Measurements from ENCODE around the gene TMEM154. TPM values are rescaled to one million over a fixed set of nuclear protein-coding genes. Genes with fewer than 3 reads are reported as not detected.
A peak's percentile ranks its signal among the peaks of the same experiment; 100 is the strongest.

Gene TMEM154
- total RNA-seq, 1 experiment from 2014 or later = 2.6 TPM

DNA sequence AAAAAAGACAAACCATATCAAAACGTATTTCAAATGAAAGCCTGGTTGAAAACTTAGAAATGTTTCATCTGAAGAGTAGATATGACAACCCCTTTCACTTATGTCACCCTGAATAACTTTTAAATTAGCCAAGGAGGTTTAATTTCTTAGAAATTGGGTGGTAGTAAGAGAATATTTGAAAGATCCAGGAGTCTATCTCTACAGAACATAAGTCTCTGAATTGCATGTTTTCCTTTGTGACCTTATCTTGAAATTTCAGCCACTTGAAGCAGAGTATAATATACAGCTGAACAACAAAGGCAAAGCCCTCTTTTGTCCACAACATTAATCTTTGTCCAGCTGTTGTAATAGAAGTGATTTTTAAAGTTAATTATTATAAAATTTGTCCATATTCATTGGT lies 49.5 kb downstream of the TMEM154 start:
- intact Hi-C loops (cut with micrococcal nuclease; ENCODE audit: unreplicated experiment) = no loop called here
- no peak for DNase-seq (ENCODE audit: low spot score)
- no peak overlapping the region for H3K4me3 ChIP-seq (ENCODE audit: low read depth, low read length, poor library complexity, severe bottlenecking)
- no peaks in the 10 kb centered on the region for H3K27me3 ChIP-seq (replicated peaks; ENCODE audit: insufficient read depth, low read depth, low read length, poor library complexity)
- ChIA-PET CTCF (no interaction called here), POLR2A (ENCODE audit: low non-redundant PET) (interaction anchor here (0.6 kb wide), 1 partner anchor 19 kb away, joined by 4 read pairs; no protein-coding TSS in a partner anchor)
- no peak for TF ChIP-seq CTCF (conservative IDR thresholded peaks at IDR 0.05; ENCODE audit: low read depth, low read length)
- no peak for TF ChIP-seq EZH2 (IDR thresholded peaks at IDR 0.05; ENCODE audit: borderline replicate concordance, low read depth, low read length, poor library complexity, severe bottlenecking)
- no peak overlapping the region for H3K27ac ChIP-seq (ENCODE audit: low read depth, low read length, poor library complexity, severe bottlenecking)
- H3K4me1 ChIP-seq (ENCODE audit: insufficient read depth, low read length, poor library complexity, severe bottlenecking) = no peaks in the 10 kb centered on the region
- H3K36me3 ChIP-seq (ENCODE audit: insufficient read depth, low read length, poor library complexity, severe bottlenecking) = no peaks in the 10 kb centered on the region
- no TSS peak for BruUV-seq (replicated peaks)
- H3K9me3 ChIP-seq (ENCODE audit: low read depth, low read length, poor library complexity, severe bottlenecking) = no peaks in the 10 kb centered on the region

DNA sequence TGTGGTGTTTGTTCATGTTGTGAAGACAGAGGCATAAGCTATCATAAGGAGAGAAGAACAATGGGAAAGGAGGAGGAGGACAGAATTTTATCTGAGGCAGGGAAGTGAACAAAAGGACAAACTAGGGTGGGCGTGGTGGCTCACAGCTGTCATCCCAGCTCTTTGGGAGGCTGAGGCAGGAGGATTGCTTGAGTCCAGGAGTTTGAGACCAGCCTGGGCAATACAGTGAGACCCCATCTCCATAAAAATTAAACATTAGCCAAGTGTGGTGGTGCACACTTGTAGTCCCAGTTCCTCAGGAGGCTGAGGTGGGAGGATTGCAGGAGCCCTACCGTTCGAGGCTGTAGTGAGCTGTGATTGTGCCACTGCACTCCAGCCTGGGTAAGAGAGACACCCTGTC lies 49.9 kb downstream of the TMEM154 start:
- DNase-seq (ENCODE audit: low spot score) = no peak
- TF ChIP-seq CTCF (conservative IDR thresholded peaks at IDR 0.05; ENCODE audit: low read depth, low read length) = no peak
- TF ChIP-seq EZH2 (IDR thresholded peaks at IDR 0.05; ENCODE audit: borderline replicate concordance, low read depth, low read length, poor library complexity, severe bottlenecking) = no peak
- no peaks in the 10 kb centered on the region for H3K36me3 ChIP-seq (ENCODE audit: insufficient read depth, low read length, poor library complexity, severe bottlenecking)
- ChIA-PET POLR2A (ENCODE audit: low non-redundant PET) (interaction anchor here (0.6 kb wide), 1 partner anchor 18 kb away, joined by 4 read pairs; no protein-coding TSS in a partner anchor), CTCF (no interaction called here)
- H3K9me3 ChIP-seq (ENCODE audit: low read depth, low read length, poor library complexity, severe bottlenecking) = no peaks in the 10 kb centered on the region
- H3K27me3 ChIP-seq (replicated peaks; ENCODE audit: insufficient read depth, low read depth, low read length, poor library complexity) = no peaks in the 10 kb centered on the region
- H3K4me1 ChIP-seq (ENCODE audit: insufficient read depth, low read length, poor library complexity, severe bottlenecking) = no peaks in the 10 kb centered on the region
- no peak overlapping the region for H3K4me3 ChIP-seq (ENCODE audit: low read depth, low read length, poor library complexity, severe bottlenecking)
- H3K27ac ChIP-seq (ENCODE audit: low read depth, low read length, poor library complexity, severe bottlenecking) = no peak overlapping the region
- BruUV-seq (replicated peaks) = no TSS peak
- intact Hi-C loops (cut with micrococcal nuclease; ENCODE audit: unreplicated experiment) = no loop called here

DNA sequence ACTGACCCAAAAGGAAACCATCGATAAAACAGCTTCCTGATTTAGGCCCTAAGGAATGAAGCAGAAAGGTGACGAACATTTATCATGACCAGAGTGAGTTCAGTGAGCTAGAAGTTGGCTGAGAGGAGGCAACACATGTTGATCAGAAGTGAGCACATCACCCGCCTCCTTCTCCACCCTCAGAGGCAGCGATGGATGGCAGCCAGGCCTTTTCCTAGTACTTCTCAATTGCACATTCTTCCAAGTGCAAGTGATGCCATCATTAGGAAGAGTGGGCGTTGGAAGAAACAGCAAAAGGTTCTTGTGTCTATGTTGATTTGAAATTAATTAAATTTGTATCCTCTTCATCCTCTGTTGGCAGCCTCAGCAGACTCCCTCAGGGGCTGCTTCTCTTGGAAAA lies 51.7 kb downstream of the TMEM154 start:
- H3K9me3 ChIP-seq (ENCODE audit: low read depth, low read length, poor library complexity, severe bottlenecking) = no peaks in the 10 kb centered on the region
- ChIA-PET POLR2A (ENCODE audit: low non-redundant PET) (no interaction called here), CTCF (no interaction called here)
- BruUV-seq (replicated peaks) = no TSS peak
- H3K27me3 ChIP-seq (replicated peaks; ENCODE audit: insufficient read depth, low read depth, low read length, poor library complexity) = no peaks in the 10 kb centered on the region
- H3K4me1 ChIP-seq (ENCODE audit: insufficient read depth, low read length, poor library complexity, severe bottlenecking) = no peaks in the 10 kb centered on the region
- no peak overlapping the region for H3K4me3 ChIP-seq (ENCODE audit: low read depth, low read length, poor library complexity, severe bottlenecking)
- peak; percentile 17 for DNase-seq (ENCODE audit: low spot score)
- no peak overlapping the region for H3K27ac ChIP-seq (ENCODE audit: low read depth, low read length, poor library complexity, severe bottlenecking)
- no peaks in the 10 kb centered on the region for H3K36me3 ChIP-seq (ENCODE audit: insufficient read depth, low read length, poor library complexity, severe bottlenecking)
- intact Hi-C loops (cut with micrococcal nuclease; ENCODE audit: unreplicated experiment) = no loop called here
- TF ChIP-seq EZH2 (IDR thresholded peaks at IDR 0.05; ENCODE audit: borderline replicate concordance, low read depth, low read length, poor library complexity, severe bottlenecking) (no peak), CTCF (conservative IDR thresholded peaks at IDR 0.05; ENCODE audit: low read depth, low read length) (no peak)

All from A673 (cell line).